BJ (cell line): Measurements from ENCODE around the gene PC. TPM values are rescaled to one million over a fixed set of nuclear protein-coding genes. Genes with fewer than 3 reads are reported as not detected.

Experiments used
- CTCF ChIA-PET: fragments of 350-600 bp; formaldehyde crosslinking; extraction: SDS; loops from one replicate; lab custom pipeline; 2021; ENCODE audit warnings: antibody characterized with exemption, inconsistent platforms; lab: Yijun Ruan, JAX
- POLR2A ChIA-PET: fragments of 300-600 bp; sonication (Branson Sonifier 250); formaldehyde crosslinking; extraction: SDS; loops from one replicate; lab custom pipeline; 2021; ENCODE audit warnings: antibody characterized with exemption; lab: Charles Lee
- DNase-seq: peaks from one replicate; pipeline ENCODE4 v3.0.0-alpha.2; 2011; ENCODE audit warnings: low read depth
- H3K27me3 ChIP-seq: 2 replicates; pipeline ENCODE4 v1.6.0; 2011; ENCODE audit warnings: low read length; ENCODE audit not compliant: control insufficient read depth, insufficient read depth
- H3K36me3 ChIP-seq: 2 replicates; pipeline ENCODE4 v1.5.1; 2011; ENCODE audit warnings: low read length; ENCODE audit not compliant: control insufficient read depth, insufficient read depth
- H3K4me3 ChIP-seq: 2 replicates; pipeline ENCODE4 v1.5.1; 2011; ENCODE audit warnings: low read depth, mild to moderate bottlenecking, control low read depth, low read length
- polyA plus RNA-seq: library from polyadenylated mRNA; depleted of rRNA; stranded (reverse); fragments of >200 nt; gene quantifications from 2 replicates; pipeline ENCODE4 v1.2.3, GENCODE V29; 2011
- TF ChIP-seq, protein P1 (sequence below): IDR thresholded peaks from 2 replicates; pipeline ENCODE4 v1.5.1; 2011; ENCODE audit warnings: low read depth, mild to moderate bottlenecking, control low read depth, inconsistent platforms, low read length, moderate library complexity; ENCODE audit not compliant: insufficient read depth

The PC gene
- polyA plus RNA-seq, 1 experiment = 14.3 TPM

DNA sequence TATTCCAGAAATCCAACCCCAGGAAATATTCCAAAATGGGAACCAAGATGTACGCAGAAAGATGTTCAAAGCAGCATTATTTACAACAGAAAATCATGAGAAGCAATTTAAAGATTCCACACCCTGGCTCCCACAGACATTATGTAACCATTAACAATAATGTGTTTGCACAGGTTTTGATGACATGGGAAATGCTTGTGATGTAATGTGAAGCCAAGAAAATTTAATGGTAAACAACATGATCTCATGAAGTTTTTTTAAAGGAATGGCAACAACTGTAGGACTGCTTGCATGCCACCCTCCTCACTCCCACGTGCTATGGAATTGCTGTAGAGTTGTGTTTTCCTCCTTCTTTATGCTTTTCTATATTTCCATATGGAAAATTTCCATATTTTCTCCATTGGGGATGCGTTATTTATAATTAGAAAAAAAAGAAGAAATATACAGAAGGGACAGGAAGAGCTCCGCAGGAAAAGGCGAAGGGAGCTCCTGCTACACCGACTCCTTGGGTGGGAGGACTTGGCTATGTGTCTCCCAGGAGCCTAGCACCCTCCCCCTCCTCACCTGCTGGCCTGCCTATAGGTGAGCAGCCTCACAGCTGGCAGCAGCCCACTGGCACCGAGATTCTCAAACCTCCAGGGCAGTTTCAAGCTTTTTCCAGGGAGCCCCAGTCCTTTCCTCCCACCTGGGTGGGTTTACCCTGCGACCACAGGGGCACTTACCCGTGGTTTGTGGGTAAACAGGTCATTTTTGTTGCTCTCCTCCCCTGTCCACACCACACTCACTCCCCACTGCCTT lies 80.4 kb downstream of the PC start:
- TF ChIP-seq, protein P1, sequence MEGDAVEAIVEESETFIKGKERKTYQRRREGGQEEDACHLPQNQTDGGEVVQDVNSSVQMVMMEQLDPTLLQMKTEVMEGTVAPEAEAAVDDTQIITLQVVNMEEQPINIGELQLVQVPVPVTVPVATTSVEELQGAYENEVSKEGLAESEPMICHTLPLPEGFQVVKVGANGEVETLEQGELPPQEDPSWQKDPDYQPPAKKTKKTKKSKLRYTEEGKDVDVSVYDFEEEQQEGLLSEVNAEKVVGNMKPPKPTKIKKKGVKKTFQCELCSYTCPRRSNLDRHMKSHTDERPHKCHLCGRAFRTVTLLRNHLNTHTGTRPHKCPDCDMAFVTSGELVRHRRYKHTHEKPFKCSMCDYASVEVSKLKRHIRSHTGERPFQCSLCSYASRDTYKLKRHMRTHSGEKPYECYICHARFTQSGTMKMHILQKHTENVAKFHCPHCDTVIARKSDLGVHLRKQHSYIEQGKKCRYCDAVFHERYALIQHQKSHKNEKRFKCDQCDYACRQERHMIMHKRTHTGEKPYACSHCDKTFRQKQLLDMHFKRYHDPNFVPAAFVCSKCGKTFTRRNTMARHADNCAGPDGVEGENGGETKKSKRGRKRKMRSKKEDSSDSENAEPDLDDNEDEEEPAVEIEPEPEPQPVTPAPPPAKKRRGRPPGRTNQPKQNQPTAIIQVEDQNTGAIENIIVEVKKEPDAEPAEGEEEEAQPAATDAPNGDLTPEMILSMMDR = no peak
- ChIA-PET POLR2A (no interaction called here), CTCF (interaction anchor here (1.0 to 1.8 kb wide), 2 partner anchors 15 to 98 kb away, joined by 4 to 7 read pairs; no protein-coding TSS in a partner anchor)
- H3K4me3 ChIP-seq = no peak overlapping the region
- H3K36me3 ChIP-seq = no peaks in the 10 kb centered on the region
- no peaks in the 10 kb centered on the region for H3K27me3 ChIP-seq
- DNase-seq = no peak

DNA sequence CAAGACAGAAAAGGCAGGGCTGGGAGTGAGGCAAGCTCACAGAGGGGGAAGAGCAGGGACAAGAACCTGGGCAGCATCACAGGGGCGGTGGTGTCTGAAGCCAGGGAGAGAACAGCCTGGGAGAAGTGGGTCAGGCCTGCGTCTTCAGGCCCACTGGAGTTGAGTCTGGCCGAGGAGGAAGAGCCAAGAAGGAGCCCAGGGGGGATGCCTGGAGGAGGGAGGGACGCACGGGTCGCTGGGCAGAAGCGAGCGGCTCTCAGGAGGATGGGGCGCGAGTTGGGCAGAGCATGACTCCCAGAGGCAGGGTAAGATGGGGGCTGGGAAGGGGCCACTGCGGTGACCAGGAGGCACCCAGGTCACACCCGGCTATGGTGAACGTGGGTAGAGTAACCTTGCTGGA lies 82.8 kb downstream of the PC start:
- ChIA-PET POLR2A (no interaction called here), CTCF (interaction anchor here (0.7 kb wide), 1 partner anchor 45 kb away, joined by 3 read pairs; no protein-coding TSS in a partner anchor)
- Histone ChIP-seq H3K36me3 (peaks cover 5% of the 10 kb centered on the region; the same call in 1 of the 2 replicates), H3K27me3 (no peaks in the 10 kb centered on the region), H3K4me3 (no peak overlapping the region)
- DNase-seq = no peak
- TF ChIP-seq, protein P1 = no peak

DNA sequence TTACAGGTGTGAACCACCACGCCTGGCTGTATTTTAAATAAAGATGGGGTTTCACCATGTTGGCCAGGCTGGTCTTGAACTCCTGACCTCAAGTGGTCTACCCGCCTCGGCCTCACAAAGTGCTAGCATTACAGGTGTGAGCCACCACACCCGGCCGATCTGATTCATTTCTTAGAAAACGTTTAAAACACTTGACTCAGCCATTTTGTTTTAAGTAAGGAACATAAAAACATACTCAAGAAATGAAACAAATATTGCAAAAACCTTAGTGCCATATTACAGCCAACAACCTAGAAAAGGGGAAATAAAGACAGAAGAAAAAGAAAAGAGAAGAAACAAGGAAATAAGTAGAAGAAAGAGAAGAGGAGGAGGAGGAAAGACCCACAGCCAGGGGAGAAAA lies 84.0 kb downstream of the PC start:
- TF ChIP-seq, protein P1 = no peak
- ChIA-PET CTCF (no interaction called here), POLR2A (no interaction called here)
- Histone ChIP-seq H3K36me3 (peaks cover 5% of the 10 kb centered on the region), H3K4me3 (no peak overlapping the region), H3K27me3 (no peaks in the 10 kb centered on the region)
- no peak for DNase-seq

DNA sequence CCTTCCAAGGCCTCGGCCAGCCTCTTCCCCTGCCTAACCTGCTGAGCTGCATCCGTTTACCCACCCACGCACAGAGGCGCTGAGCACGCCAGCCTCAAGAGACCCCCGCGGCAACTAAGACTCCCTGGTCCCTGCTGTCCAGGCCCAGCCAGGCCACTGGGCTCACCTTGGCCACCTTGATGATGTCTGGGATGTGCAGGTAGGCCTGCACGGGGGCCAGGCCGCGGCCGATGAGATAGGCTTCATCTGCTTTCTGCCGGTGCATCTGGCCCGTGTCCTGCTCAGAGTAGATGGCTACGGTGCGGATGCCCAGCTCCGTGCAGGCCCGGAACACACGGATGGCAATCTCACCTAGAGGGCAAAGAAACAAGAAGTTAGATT lies 86.7 kb downstream of the PC start:
- Histone ChIP-seq H3K27me3 (no peaks in the 10 kb centered on the region), H3K36me3 (peaks cover 5% of the 10 kb centered on the region), H3K4me3 (no peak overlapping the region)
- CTCF ChIA-PET = no interaction called here
- POLR2A ChIA-PET = no interaction called here
- DNase-seq = no peak
- TF ChIP-seq, protein P1 = no peak

DNA sequence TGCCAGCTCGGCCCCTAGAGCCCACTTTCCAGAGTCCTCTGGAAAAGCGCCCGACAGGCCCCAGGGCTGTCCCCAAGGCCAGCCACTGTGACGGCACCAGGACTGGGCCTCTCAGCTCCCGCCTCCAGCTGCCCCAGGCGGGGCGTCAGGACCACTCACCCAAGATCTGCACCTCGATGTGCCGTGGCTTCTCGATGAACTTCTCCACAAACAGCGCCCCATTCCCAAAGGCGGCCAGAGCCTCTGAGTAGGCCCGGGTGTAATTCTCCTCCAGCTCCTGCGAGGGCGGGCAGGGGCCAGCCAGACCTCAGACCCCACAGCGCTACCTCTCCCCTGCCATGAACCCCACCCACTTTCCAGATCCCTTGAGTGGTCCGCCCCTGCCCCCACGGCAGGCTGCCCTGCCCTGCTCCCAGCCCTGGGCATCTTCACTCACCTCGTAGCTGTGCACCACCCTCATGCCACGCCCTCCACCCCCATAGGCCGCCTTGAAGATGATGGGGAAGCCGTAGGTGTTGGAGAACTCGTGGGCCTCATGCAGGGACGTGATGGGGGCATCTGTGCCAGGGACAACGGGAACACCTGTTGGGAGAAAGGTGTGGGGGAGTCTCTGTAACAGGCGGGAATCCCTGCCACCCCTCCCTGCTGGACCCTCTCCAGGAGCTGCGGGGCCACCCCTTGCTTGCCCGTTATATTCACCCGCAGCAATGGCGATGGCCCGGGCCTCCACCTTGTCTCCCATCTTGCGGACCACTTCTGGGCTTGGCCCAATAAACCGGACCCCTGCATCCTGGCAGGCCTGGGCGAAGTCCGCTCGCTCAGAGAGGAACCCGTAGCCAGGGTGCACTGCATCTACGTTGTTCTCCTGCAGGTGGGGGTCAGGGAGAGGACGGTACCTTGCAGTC lies 87.3 kb downstream of the PC start:
- Histone ChIP-seq H3K27me3 (no peaks in the 10 kb centered on the region), H3K36me3 (peaks cover 5% of the 10 kb centered on the region), H3K4me3 (no peak overlapping the region)
- TF ChIP-seq, protein P1 = no peak
- POLR2A ChIA-PET = no interaction called here
- CTCF ChIA-PET = interaction anchor here (1.5 kb wide), 1 partner anchor 10 kb away, joined by 4 read pairs; no protein-coding TSS in a partner anchor
- DNase-seq = no peak
